Rectal smooth muscle tissue (tissue), 1 donor: ENCODE measurements around the gene DISC1.

Experiments
- H3K27ac ChIP-seq: one replicate; pipeline ENCODE4 v1.7.0; 2013; ENCODE audit warnings: low read depth, low read length, inconsistent platforms
- H3K27me3 ChIP-seq: one replicate; pipeline ENCODE4 v1.7.0; 2013; ENCODE audit warnings: low read length; ENCODE audit not compliant: control insufficient read depth, insufficient read depth
- H3K36me3 ChIP-seq: one replicate; pipeline ENCODE4 v1.7.0; 2013; ENCODE audit warnings: low read length; ENCODE audit not compliant: control insufficient read depth, insufficient read depth
- H3K4me1 ChIP-seq: one replicate; pipeline ENCODE4 v1.7.0; 2013; ENCODE audit warnings: low read length; ENCODE audit not compliant: control insufficient read depth, insufficient read depth
- H3K4me3 ChIP-seq: one replicate; pipeline ENCODE4 v1.7.0; 2013; ENCODE audit warnings: low read length
- H3K9ac ChIP-seq: one replicate; pipeline ENCODE4 v1.7.0; 2013; ENCODE audit warnings: low read length

DISC1 gene

GRCh38 chr1:231735941-231736340 is 109.4 kb downstream of the DISC1 start:
- Histone ChIP-seq H3K4me3 (no peak overlapping the region), H3K27me3 (no peaks in the 10 kb centered on the region), H3K9ac (no peak overlapping the region), H3K27ac (no peak overlapping the region), H3K4me1 (no peaks in the 10 kb centered on the region), H3K36me3 (no peaks in the 10 kb centered on the region)

- no peak overlapping the region for H3K27ac ChIP-seq
- H3K36me3 ChIP-seq, result no peaks in the 10 kb centered on the region
- H3K4me1 ChIP-seq, result no peaks in the 10 kb centered on the region
- no peak overlapping the region for H3K9ac ChIP-seq
- no peak overlapping the region for H3K4me3 ChIP-seq
- no peaks in the 10 kb centered on the region for H3K27me3 ChIP-seq
These were observed 109.9 kb downstream of the DISC1 start for GRCh38 chr1:231736464-231736863.

- Histone ChIP-seq H3K27me3 (no peaks in the 10 kb centered on the region), H3K4me1 (no peaks in the 10 kb centered on the region), H3K27ac (no peak overlapping the region), H3K9ac (no peak overlapping the region), H3K36me3 (no peaks in the 10 kb centered on the region), H3K4me3 (no peak overlapping the region)
These were observed 112.0 kb downstream of the DISC1 start for GRCh38 chr1:231738554-231738953.

DNA sequence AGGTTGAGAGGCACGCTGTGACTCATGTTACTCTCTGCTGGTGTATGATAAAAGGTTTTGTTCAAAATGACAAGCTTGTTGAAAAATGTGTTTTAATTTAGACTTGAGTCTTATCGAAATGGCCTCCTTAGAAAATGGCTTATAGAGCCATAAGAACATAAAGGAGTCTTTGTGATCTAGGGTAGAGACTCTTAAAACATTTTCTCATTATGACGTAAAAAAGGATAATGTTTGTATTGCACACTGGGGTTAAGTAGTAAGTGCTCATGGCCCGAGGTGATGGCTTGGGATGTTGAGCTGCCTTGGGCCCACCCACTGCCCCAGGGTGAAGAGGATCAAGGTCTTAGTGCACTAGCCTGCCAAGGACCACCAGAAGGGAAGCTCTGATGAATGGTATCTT is 117.4 kb downstream of the DISC1 start:
- H3K36me3 ChIP-seq, result no peaks in the 10 kb centered on the region
- no peaks in the 10 kb centered on the region for H3K4me1 ChIP-seq
- H3K4me3 ChIP-seq, result no peak overlapping the region
- no peak overlapping the region for H3K27ac ChIP-seq
- H3K27me3 ChIP-seq, result no peaks in the 10 kb centered on the region
- no peak overlapping the region for H3K9ac ChIP-seq

GRCh38 chr1:231748760-231749415 is 122.3 kb downstream of the DISC1 start:
- Histone ChIP-seq H3K4me3 (no peak overlapping the region), H3K27ac (no peak overlapping the region), H3K27me3 (no peaks in the 10 kb centered on the region), H3K36me3 (no peaks in the 10 kb centered on the region), H3K9ac (no peak overlapping the region), H3K4me1 (no peaks in the 10 kb centered on the region)

GRCh38 chr1:231750296-231750695 is 123.7 kb downstream of the DISC1 start:
- H3K27ac ChIP-seq, result no peak overlapping the region
- H3K36me3 ChIP-seq, result no peaks in the 10 kb centered on the region
- no peaks in the 10 kb centered on the region for H3K27me3 ChIP-seq
- H3K4me1 ChIP-seq, result no peaks in the 10 kb centered on the region
- no peak overlapping the region for H3K9ac ChIP-seq
- no peak overlapping the region for H3K4me3 ChIP-seq

GRCh38 chr1:231750818-231751362 is 124.3 kb downstream of the DISC1 start:
- Histone ChIP-seq H3K4me1 (no peaks in the 10 kb centered on the region), H3K27ac (no peak overlapping the region), H3K9ac (no peak overlapping the region), H3K36me3 (no peaks in the 10 kb centered on the region), H3K27me3 (no peaks in the 10 kb centered on the region), H3K4me3 (no peak overlapping the region)

GRCh38 chr1:231751415-231751814 is 124.8 kb downstream of the DISC1 start:
- Histone ChIP-seq H3K36me3 (no peaks in the 10 kb centered on the region), H3K27ac (no peak overlapping the region), H3K9ac (no peak overlapping the region), H3K4me1 (no peaks in the 10 kb centered on the region), H3K27me3 (no peaks in the 10 kb centered on the region), H3K4me3 (no peak overlapping the region)

- Histone ChIP-seq H3K36me3 (no peaks in the 10 kb centered on the region), H3K9ac (no peak overlapping the region), H3K27me3 (no peaks in the 10 kb centered on the region), H3K27ac (no peak overlapping the region), H3K4me3 (no peak overlapping the region), H3K4me1 (no peaks in the 10 kb centered on the region)
These were observed 126.7 kb downstream of the DISC1 start for GRCh38 chr1:231753313-231753712.

GRCh38 chr1:231757101-231757404 is 130.5 kb downstream of the DISC1 start:
- no peaks in the 10 kb centered on the region for H3K27me3 ChIP-seq
- H3K36me3 ChIP-seq, result no peaks in the 10 kb centered on the region
- H3K4me1 ChIP-seq, result no peaks in the 10 kb centered on the region
- no peak overlapping the region for H3K4me3 ChIP-seq
- H3K27ac ChIP-seq, result no peak overlapping the region
- H3K9ac ChIP-seq, result no peak overlapping the region

GRCh38 chr1:231757759-231758158 is 131.2 kb downstream of the DISC1 start:
- no peak overlapping the region for H3K27ac ChIP-seq
- no peak overlapping the region for H3K4me3 ChIP-seq
- H3K4me1 ChIP-seq, result no peaks in the 10 kb centered on the region
- H3K27me3 ChIP-seq, result no peaks in the 10 kb centered on the region
- H3K9ac ChIP-seq, result no peak overlapping the region
- H3K36me3 ChIP-seq, result no peaks in the 10 kb centered on the region

GRCh38 chr1:231761252-231761651 is 134.7 kb downstream of the DISC1 start:
- Histone ChIP-seq H3K4me3 (no peak overlapping the region), H3K36me3 (no peaks in the 10 kb centered on the region), H3K27me3 (no peaks in the 10 kb centered on the region), H3K27ac (no peak overlapping the region), H3K4me1 (no peaks in the 10 kb centered on the region), H3K9ac (no peak overlapping the region)

DNA sequence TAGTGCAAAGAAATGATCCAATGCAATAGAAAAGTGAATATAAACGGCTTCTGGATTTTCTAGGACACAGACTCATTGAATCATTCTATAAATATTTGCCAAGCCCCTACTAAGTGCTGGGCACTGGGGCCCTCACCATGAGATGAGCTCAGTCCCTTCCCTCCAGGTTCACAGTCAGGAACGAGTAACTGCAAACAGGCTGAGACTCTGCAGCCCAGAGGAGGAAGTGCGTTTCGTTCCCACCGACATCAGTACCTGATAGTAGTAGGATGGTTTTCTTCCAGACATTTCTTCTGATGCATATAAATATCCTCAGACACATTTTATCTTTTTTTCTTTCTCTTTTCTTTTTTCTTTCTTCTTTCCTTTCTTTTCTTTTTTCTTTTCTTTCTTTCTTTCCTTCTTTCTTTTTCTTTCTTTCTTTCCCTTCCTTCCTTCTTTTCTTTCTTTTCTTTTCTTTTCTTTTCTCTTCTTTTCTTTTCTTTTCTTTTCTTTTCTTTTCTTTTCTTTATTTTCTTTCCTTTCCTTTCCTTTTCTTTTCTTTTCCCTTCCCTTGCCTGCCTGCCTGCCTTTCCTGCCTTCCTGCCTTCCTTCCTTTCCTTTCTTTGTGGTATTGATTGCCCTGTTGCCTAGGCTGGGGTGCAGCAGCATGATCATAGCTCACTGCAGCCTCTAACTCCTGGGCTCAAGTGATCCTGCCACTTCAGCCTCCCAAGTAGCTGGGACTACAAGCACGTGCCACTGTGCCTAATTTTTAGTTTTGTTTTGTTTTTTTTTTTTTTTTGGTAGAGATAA is 135.4 kb downstream of the DISC1 start:
- Histone ChIP-seq H3K4me3 (no peak overlapping the region), H3K4me1 (no peaks in the 10 kb centered on the region), H3K27ac (no peak overlapping the region), H3K36me3 (no peaks in the 10 kb centered on the region), H3K9ac (no peak overlapping the region), H3K27me3 (no peaks in the 10 kb centered on the region)
